Measurements from ENCODE around the gene C2CD2. TPM values are rescaled to one million over a fixed set of nuclear protein-coding genes. Genes with fewer than 3 reads are reported as not detected.
A peak's percentile ranks its signal among the peaks of the same experiment; 100 is the strongest.

The C2CD2 gene
- total RNA-seq, 2 donors from 2014 or later, result 27.3 to 30.5 TPM

- no peak overlapping the region for H3K4me3 ChIP-seq
- no peaks in the 10 kb centered on the region for H3K9me3 ChIP-seq
- no peak for DNase-seq (ENCODE audit: low spot score)
- whole genome bisulfite sequencing, result 85% methylated on average over 13 of the region's 16 CpGs
- H3K27ac ChIP-seq, result no peak overlapping the region
- H3K36me3 ChIP-seq, result no peaks in the 10 kb centered on the region
- peaks cover 19% of the 10 kb centered on the region for H3K4me1 ChIP-seq (replicated peaks)
- TF ChIP-seq CTCF (IDR thresholded peaks at IDR 0.05), result no peak
- no peak for TF ChIP-seq POLR2AphosphoS5 (IDR thresholded peaks at IDR 0.05)
- TF ChIP-seq POLR2A (IDR thresholded peaks at IDR 0.05), result no peak
- H3K27me3 ChIP-seq (replicated peaks; ENCODE audit: insufficient read depth), result no peaks in the 10 kb centered on the region
- intact Hi-C loops (cut with DNase I), result loop anchor here (5.0 kb wide), 2 partner anchors 82 to 142 kb away; partner anchors contain the start of gene PRDM15
Observed at GRCh38 chr21:41958886-41959563, 5.2 kb upstream of the C2CD2 start.

- Histone ChIP-seq H3K9me3 (no peaks in the 10 kb centered on the region), H3K27me3 (replicated peaks; ENCODE audit: insufficient read depth) (no peaks in the 10 kb centered on the region), H3K36me3 (no peaks in the 10 kb centered on the region), H3K4me1 (replicated peaks) (peaks cover 19% of the 10 kb centered on the region), H3K4me3 (no peak overlapping the region), H3K27ac (peak overlapping the region; percentile 43 to 51)
- 56% methylated on average over 24 of the region's 24 CpGs for WGBS
- TF ChIP-seq POLR2A (IDR thresholded peaks at IDR 0.05) (no peak), POLR2AphosphoS5 (IDR thresholded peaks at IDR 0.05) (peak; percentile 20), CTCF (IDR thresholded peaks at IDR 0.05) (peak in 2 of 4 experiments; percentile 27 to 43)
- intact Hi-C loops (cut with DNase I), result loop anchor here (5.0 kb wide), 2 partner anchors 81 to 141 kb away; partner anchors contain the start of gene PRDM15
- DNase-seq (ENCODE audit: low spot score), result no peak
Observed at GRCh38 chr21:41957991-41958766, 4.4 kb upstream of the C2CD2 start.

- peaks cover 19% of the 10 kb centered on the region for H3K4me1 ChIP-seq (replicated peaks)
- intact Hi-C loops (cut with DNase I), result loop anchor here (5.0 kb wide), 2 partner anchors 80 to 140 kb away; partner anchors contain the start of gene PRDM15
- peak overlapping the region; percentile 43 to 51 for H3K27ac ChIP-seq
- H3K9me3 ChIP-seq, result no peaks in the 10 kb centered on the region
- H3K27me3 ChIP-seq (replicated peaks; ENCODE audit: insufficient read depth), result no peaks in the 10 kb centered on the region
- WGBS, result 60% methylated on average over 9 of the region's 9 CpGs
- TF ChIP-seq POLR2A (IDR thresholded peaks at IDR 0.05) (no peak), CTCF (IDR thresholded peaks at IDR 0.05) (no peak), POLR2AphosphoS5 (IDR thresholded peaks at IDR 0.05) (no peak)
- no peaks in the 10 kb centered on the region for H3K36me3 ChIP-seq
- no peak for DNase-seq (ENCODE audit: low spot score)
- no peak overlapping the region for H3K4me3 ChIP-seq
Observed at GRCh38 chr21:41956926-41957729, 3.3 kb upstream of the C2CD2 start.

- intact Hi-C loops (cut with DNase I), result loop anchor here (5.0 kb wide), 2 partner anchors 78 to 138 kb away; partner anchors contain the start of gene PRDM15
- Histone ChIP-seq H3K36me3 (no peaks in the 10 kb centered on the region), H3K27me3 (replicated peaks; ENCODE audit: insufficient read depth) (no peaks in the 10 kb centered on the region), H3K4me3 (no peak overlapping the region), H3K27ac (peak overlapping the region; percentile 33 to 51), H3K9me3 (no peaks in the 10 kb centered on the region), H3K4me1 (replicated peaks) (peaks cover 14% of the 10 kb centered on the region)
- no peak for TF ChIP-seq CTCF (IDR thresholded peaks at IDR 0.05)
- TF ChIP-seq POLR2A (IDR thresholded peaks at IDR 0.05), result no peak
- TF ChIP-seq POLR2AphosphoS5 (IDR thresholded peaks at IDR 0.05), result no peak
- no peak for DNase-seq (ENCODE audit: low spot score)
- WGBS, result 91% methylated on average over 10 of the region's 10 CpGs
Observed at GRCh38 chr21:41955516-41955915, 1.7 kb upstream of the C2CD2 start.

All from prostate gland (tissue), 2 donors.